ENCODE measurements around the gene FAM162A. TPM values are rescaled to one million over a fixed set of nuclear protein-coding genes. Genes with fewer than 3 reads are reported as not detected.
"Not testable (repeated sequence)": the region's sequence is repeated elsewhere in the genome, so short reads cannot be mapped to it uniquely, and the experiment has no call there.

Gene FAM162A
- polyA plus RNA-seq, 6 donors from 2014 or later = 54.9 to 99.9 (median 71.2) TPM

DNA sequence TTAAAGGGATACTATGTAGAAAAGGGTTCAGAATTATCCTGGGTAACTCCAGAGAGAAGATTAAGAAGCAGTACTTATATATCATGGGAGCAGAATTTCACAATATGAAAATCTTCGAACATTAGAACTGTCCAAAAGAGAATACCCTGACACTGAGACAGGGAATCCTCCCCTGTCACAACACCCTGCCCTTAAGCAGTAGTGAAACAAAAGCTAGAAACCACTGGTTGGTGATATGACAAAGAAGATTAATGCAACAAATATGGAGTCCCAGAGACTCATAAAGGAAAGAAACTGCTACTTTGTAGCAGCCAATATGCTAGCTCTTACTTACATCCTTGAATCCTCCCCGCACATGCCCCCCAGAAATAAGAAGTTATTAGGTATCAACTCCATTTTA is 19.5 kb upstream of the FAM162A start:
- ATAC-seq (ENCODE audit: low read depth in 2 of 2) (no peak), DNase-seq (no peak)
- Mint-ChIP-seq H3K4me3 (no peak overlapping the region), H3K9me3 (no peaks in the 10 kb centered on the region), H3K36me3 (peaks cover 8 to 18% of the 10 kb centered on the region in 2 donors), H3K27ac (no peak overlapping the region), H3K4me1 (no peaks in the 10 kb centered on the region), H3K27me3 (no peaks in the 10 kb centered on the region)

DNA sequence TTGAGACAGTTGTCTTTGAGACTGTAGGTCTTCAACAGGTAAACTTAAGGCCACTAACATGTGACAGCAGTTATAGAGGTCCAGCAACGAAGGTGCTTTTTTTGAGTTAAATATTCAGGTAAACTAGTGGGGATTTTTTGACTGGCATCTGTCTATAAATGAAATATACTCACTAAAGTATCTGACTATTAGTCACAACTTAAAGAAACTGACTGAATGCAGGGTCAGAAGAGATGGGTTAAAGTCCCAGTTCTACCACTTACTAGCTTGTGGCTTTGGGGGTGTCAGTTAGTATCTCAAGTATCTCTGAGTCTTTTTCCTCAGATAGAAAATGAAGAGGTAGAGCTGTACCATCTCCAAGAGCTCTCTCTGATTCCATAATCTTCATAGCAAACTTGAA is 18.9 kb upstream of the FAM162A start:
- Mint-ChIP-seq H3K36me3 (peaks cover 8 to 18% of the 10 kb centered on the region in 2 donors), H3K4me1 (no peaks in the 10 kb centered on the region), H3K9me3 (no peaks in the 10 kb centered on the region), H3K27me3 (no peaks in the 10 kb centered on the region), H3K27ac (peak overlapping the region in 1 of 6 donors; percentile 15), H3K4me3 (no peak overlapping the region)
- no peak for ATAC-seq (ENCODE audit: low read depth in 2 of 2)
- no peak for DNase-seq

DNA sequence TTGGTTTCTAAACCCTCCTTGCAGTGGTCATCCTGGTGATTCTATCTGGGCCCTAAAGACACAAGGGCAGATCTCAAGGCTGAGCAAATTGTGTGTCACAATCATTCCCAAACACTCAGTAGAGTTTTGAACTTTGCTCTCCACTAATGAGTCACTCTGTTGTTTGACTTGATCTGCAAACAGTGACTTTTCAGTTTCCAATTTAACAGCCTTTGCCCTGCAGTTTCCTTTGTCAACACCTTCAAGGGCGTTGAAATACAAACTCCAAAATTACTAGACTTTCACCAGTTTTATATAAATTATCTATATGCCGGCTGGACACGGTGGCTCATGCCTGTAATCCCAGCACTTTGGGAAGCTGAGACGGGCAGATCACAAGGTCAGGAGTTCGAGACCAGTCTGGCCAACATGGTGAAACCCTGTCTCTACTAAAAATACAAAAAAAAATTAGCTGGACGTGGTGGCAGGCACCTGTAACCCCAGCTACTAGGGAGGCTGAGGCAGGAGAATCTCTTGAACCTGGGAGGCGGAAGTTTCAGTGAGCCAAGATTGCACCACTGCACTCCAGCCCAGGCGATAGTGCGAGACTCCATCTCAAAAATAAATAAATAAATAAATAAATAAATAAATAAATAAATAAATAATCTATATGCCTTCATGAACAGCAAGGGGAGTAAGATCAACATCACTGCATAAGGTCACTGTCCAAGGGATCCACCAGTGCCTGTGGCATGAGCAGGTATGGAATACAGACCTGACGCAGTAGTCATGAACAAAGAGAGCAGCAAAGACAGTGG is 18.2 kb upstream of the FAM162A start:
- ATAC-seq (ENCODE audit: low read depth in 2 of 2); DNase-seq; H3K9me3 Mint-ChIP-seq; H3K4me1 Mint-ChIP-seq; H3K4me3 Mint-ChIP-seq; H3K27me3 Mint-ChIP-seq: not testable (repeated sequence)
- peak overlapping the region in 2 of 6 donors; percentile 15 to 54 for H3K27ac Mint-ChIP-seq
- H3K36me3 Mint-ChIP-seq = peaks cover 8 to 18% of the 10 kb centered on the region in 2 donors

DNA sequence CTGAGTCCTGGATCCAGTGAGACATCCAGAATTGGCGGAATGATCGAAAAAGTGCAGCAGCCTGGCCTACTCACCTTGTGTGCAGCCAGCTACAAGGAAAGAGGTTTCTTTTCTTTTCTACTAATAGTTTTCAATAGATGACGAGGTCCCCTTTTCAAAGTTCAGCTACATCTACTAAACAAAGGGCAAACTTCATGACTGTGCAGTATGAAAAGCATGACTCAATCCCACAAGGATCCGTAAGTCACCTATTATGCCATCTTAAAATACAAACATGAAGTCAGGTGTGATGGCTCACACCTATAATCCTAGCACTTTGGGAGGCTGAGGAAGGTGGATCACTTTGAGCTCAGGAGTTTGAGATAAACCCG is 17.6 kb upstream of the FAM162A start:
- Mint-ChIP-seq H3K27ac (peak overlapping the region in 2 of 6 donors; percentile 52 to 54), H3K27me3 (no peaks in the 10 kb centered on the region), H3K9me3 (no peaks in the 10 kb centered on the region), H3K4me3 (no peak overlapping the region), H3K36me3 (peaks cover 8 to 22% of the 10 kb centered on the region in 2 donors), H3K4me1 (peaks cover 0 to 2% (median 0%) of the 10 kb centered on the region in 3 donors)
- ATAC-seq (ENCODE audit: low read depth in 2 of 2) (no peak), DNase-seq (no peak)

DNA sequence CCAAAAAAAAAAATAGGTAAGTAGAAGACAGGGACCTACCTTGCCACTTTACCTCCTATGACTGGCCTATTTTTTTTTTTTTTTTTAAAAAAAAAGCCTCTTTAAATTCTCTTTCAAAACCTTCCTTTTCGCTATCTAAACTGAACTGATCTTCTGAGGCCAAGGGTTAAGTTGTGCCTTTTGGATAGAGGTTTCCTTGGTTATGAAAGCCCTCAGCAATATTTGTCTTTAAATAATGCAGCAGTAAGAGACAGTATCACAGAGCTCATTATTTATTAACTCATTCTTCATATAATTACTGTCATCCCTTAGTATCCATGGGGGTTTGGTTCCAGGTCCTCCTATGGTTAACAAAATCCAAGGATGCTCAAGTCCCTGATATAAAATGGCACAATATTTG is 9.9 kb upstream of the FAM162A start:
- H3K36me3 Mint-ChIP-seq = peaks cover 13 to 14% of the 10 kb centered on the region in 2 donors
- H3K27me3 Mint-ChIP-seq = no peaks in the 10 kb centered on the region
- H3K4me3 Mint-ChIP-seq = no peak overlapping the region
- DNase-seq = no peak
- peak overlapping the region in 1 of 6 donors; percentile 71 for H3K27ac Mint-ChIP-seq
- no peaks in the 10 kb centered on the region for H3K9me3 Mint-ChIP-seq
- ATAC-seq (ENCODE audit: low read depth in 2 of 2) = no peak
- H3K4me1 Mint-ChIP-seq = peaks cover 2 to 10% (median 8%) of the 10 kb centered on the region in 3 donors

DNA sequence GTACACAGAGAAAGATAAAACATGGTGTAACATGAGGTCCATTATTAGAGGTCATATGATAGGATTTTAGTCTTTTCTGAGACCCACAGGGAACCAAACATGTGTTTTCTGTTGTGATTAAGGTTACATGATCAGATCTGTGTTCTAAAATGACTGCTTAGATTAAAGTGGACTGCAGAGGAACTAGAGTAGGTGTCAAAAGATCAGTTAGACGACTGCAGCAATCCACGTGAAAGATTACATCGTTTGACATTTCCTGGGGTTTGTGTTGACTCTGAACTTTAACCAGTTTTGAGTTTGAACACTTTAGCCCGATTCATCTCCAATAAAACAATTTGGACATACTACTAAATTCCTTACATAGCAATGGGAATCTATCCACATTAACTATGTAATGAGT is 6.0 kb upstream of the FAM162A start:
- Mint-ChIP-seq H3K4me3 (no peak overlapping the region), H3K36me3 (peaks cover 8 to 13% of the 10 kb centered on the region in 2 donors), H3K27ac (no peak overlapping the region), H3K4me1 (peaks cover 12 to 17% (median 15%) of the 10 kb centered on the region in 3 donors), H3K27me3 (no peaks in the 10 kb centered on the region), H3K9me3 (no peaks in the 10 kb centered on the region)
- ATAC-seq (ENCODE audit: low read depth in 2 of 2) = no peak
- no peak for DNase-seq

DNA sequence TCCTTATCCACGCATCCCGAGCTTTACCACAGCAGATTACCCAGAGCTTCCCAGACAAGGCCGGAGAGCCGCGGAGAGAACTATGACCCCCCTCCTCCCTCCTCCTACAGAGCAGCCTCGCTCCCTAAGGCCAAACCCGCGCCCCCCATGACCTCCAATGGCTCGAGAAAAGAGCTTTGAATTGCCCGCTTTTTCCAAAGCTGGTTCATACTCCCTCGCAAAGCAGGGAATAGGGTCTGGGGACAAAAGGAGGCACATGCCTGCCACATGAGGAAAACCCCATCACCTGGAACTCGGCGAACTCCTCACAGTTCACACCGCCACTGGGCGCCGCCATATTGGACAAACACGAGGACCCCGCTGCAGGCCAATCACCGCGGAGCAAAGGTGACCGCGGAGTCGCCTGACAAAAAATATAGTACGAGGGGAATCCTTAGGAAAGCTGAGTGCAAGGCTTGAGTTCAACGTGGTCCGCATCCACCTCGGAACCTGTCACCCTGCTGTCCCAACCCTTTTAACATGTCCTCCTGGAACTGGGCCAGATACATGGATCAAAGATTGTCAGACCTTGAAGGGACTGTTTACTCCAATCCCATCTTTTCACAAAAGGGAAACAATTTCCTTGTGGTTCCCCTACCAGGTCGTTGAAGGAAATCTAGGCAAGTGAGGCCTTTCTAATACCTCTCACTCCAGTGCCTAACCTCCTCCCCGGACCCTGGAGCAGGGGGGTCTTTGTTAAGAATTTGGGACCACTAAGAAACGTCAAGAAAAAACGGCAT is 905 bp upstream of the FAM162A start, which contains the start of gene MIX23:
Gene MIX23 (minus strand): TSS at position 344 of the 779 bp plus-strand sequence. CDS start 7 bp downstream, at position 337.
- Mint-ChIP-seq H3K4me1 (peaks cover 27 to 31% (median 30%) of the 10 kb centered on the region in 3 donors), H3K27ac (peak within 1 kb of the TSS; percentile 90 to 98 (median 98)), H3K36me3 (no peaks in the 10 kb centered on the region), H3K27me3 (no peaks in the 10 kb centered on the region), H3K9me3 (no peaks in the 10 kb centered on the region), H3K4me3 (peak within 1 kb of the TSS; percentile 89 to 99 (median 96))
- ATAC-seq (ENCODE audit: low read depth in 2 of 2) (peak; percentile 53 to 57), DNase-seq (peak; percentile 80)

DNA sequence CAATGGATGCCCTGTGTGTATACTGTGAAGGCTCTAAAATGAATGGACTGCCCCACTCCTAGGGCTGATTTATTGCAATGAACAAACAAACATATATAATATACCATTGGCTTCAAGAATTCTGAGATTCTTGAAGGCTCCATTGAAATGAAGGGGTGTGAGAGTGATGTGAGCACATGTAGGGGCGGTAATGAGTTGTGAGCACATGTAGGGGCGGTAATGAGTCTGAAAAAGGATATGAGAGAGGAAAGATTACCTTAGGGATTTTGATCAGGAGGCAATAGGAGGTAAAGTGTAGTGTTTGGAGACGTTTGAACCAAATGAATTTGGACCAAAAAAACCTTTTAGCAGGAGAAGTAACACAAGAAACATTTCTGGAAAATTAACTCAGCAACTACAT is 3.7 kb downstream of the FAM162A start:
- ATAC-seq (ENCODE audit: low read depth in 2 of 2) = no peak
- no peaks in the 10 kb centered on the region for H3K27me3 Mint-ChIP-seq
- peak overlapping the region in 1 of 6 donors; percentile 32 for H3K27ac Mint-ChIP-seq
- peak overlapping the region in 1 of 8 donors; percentile 31 for H3K4me3 Mint-ChIP-seq
- peaks cover 34 to 38% (median 37%) of the 10 kb centered on the region in 3 donors for H3K4me1 Mint-ChIP-seq
- H3K9me3 Mint-ChIP-seq = no peaks in the 10 kb centered on the region
- no peaks in the 10 kb centered on the region for H3K36me3 Mint-ChIP-seq
- no peak for DNase-seq

DNA sequence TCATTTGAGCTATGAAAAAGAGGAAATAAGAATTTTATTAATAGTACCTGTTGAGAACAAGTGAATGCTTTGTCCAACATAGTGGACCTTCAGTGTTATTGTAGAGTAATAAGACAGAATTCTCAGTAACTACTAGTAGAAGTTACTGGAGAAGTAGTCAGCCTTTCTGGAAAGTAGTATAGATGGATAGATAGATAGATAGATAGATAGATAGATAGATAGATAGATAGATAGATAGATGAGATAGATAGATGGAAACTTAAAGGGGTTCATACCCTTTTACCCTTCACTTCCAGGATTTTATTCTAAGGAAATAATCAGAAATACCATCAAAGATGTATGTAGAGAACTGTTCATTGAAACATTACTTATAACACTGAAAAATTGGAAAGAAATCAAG is 5.2 kb downstream of the FAM162A start:
- DNase-seq (no peak), ATAC-seq (ENCODE audit: low read depth in 2 of 2) (no peak)
- H3K9me3 Mint-ChIP-seq = no peaks in the 10 kb centered on the region
- no peaks in the 10 kb centered on the region for H3K36me3 Mint-ChIP-seq
- H3K27me3 Mint-ChIP-seq = no peaks in the 10 kb centered on the region
- H3K4me1 Mint-ChIP-seq = peaks cover 24 to 30% (median 25%) of the 10 kb centered on the region in 3 donors
- H3K27ac Mint-ChIP-seq = peak overlapping the region in 1 of 6 donors; percentile 19
- H3K4me3 Mint-ChIP-seq = no peak overlapping the region

DNA sequence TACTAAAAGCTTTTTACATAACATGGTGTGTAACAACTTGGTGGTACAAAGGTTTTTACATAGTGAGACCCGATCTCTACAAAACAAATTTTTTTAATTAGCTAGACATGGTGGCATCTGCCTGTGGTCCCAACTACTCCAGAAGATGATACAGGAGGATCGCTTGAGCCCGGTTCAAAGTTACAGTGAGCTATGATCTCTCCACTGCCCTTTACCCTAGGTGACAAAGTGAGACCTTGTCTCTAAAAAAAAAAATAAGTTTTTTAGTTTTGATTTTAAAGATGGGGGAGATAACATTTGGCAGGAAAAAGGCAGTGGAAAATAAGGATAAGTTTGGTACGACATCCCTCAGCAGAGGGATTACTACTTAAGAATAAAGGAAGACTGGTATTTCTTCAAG is 5.9 kb downstream of the FAM162A start:
- H3K9me3 Mint-ChIP-seq = no peaks in the 10 kb centered on the region
- H3K27me3 Mint-ChIP-seq = no peaks in the 10 kb centered on the region
- DNase-seq (no peak), ATAC-seq (ENCODE audit: low read depth in 2 of 2) (no peak)
- H3K36me3 Mint-ChIP-seq = no peaks in the 10 kb centered on the region
- H3K4me1 Mint-ChIP-seq = peaks cover 17 to 23% (median 18%) of the 10 kb centered on the region in 3 donors
- H3K4me3 Mint-ChIP-seq = no peak overlapping the region
- no peak overlapping the region for H3K27ac Mint-ChIP-seq

DNA sequence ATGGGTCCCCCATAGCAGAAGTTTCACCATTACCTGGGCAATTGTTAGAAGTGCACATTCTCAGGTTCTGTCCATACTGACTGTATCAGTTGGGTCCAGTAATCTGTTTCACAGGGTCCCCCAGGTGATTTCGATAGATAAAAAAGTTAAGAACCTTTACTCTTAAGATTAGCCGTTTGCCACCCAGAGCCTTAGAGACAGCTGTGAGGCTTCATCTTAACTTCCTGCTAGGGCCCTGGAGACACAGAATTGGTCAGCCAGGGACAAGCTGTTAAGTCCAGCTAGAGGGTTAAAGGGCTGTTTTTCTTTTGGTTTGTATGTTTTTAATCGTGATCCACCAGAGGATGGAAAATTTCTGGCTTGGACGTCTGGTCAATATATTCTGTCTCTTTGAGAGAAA is 6.7 kb downstream of the FAM162A start:
- Mint-ChIP-seq H3K4me3 (no peak overlapping the region), H3K9me3 (no peaks in the 10 kb centered on the region), H3K27ac (no peak overlapping the region), H3K27me3 (no peaks in the 10 kb centered on the region), H3K4me1 (peaks cover 17 to 23% (median 17%) of the 10 kb centered on the region in 3 donors), H3K36me3 (no peaks in the 10 kb centered on the region)
- DNase-seq (no peak), ATAC-seq (ENCODE audit: low read depth in 2 of 2) (no peak)

DNA sequence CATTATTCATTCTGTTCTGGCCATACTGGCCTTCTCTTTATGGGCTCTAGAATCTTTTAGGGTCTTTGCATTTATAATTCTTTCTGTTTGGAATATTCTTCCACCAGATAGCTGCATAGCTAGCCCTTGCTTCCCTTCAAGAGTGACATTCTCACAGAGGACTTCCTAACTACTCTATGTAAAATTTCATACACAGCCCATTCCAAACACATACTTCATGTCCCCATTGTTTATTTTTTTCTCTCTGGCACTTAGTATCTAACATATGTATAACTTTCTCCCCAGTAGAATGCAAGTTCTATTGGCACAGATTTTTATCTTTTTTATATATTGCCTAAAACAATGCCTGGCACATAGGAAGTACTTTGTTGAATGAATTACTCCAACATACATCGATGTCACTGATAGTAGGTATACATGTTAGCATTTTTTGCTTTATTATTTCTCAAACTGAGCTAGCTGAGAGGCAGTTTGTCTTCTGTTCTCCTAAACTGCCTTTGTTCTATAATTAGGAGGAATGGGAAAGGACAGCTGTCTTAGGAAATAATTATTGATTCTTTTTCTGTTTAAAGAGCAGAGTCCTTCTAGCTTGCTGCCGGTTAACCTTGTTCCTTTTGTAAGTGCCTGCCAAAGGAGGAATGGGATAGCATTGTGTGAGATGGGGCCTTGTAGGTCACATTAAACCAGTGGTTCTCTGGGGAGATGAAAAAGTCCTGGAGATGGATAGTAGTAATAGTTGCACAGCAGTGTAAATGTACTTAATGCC is 7.9 kb downstream of the FAM162A start:
- H3K27me3 Mint-ChIP-seq = no peaks in the 10 kb centered on the region
- H3K27ac Mint-ChIP-seq = peak overlapping the region in 1 of 6 donors; percentile 31
- peaks cover 17 to 23% (median 17%) of the 10 kb centered on the region in 3 donors for H3K4me1 Mint-ChIP-seq
- no peaks in the 10 kb centered on the region for H3K36me3 Mint-ChIP-seq
- no peak overlapping the region for H3K4me3 Mint-ChIP-seq
- DNase-seq (no peak), ATAC-seq (ENCODE audit: low read depth in 2 of 2) (no peak)
- no peaks in the 10 kb centered on the region for H3K9me3 Mint-ChIP-seq

Measured in naive B cell (primary cell).